Caco-2 (cell line): ENCODE data around the gene SDE2. TPM values are rescaled to one million over a fixed set of nuclear protein-coding genes. Genes with fewer than 3 reads are reported as not detected.
"Not testable (repeated sequence)": the region's sequence is repeated elsewhere in the genome, so short reads cannot be mapped to it uniquely, and the experiment has no call there.

Source experiments
- BruUV-seq: library from RNA; stranded (reverse); fragments of 400-500 nt; replicated peaks from 2 replicates; lab custom pipeline; 2021; lab: Mats Ljungman, UMichigan
- CTCF ChIA-PET: fragments of 300-600 bp; sonication (Branson Sonifier 250); formaldehyde crosslinking; loops from one replicate; lab custom pipeline; 2022; ENCODE audit warnings: antibody characterized with exemption; lab: Charles Lee
- POLR2A ChIA-PET: fragments of 300-600 bp; sonication (Branson Sonifier 250); formaldehyde crosslinking; loops from one replicate; lab custom pipeline; 2022; ENCODE audit warnings: antibody characterized with exemption; lab: Charles Lee
- DNase-seq, 2 experiments: peaks; one replicate each; pipeline versions ENCODE4 v3.0.0 to v3.0.0-alpha.2; 2020 to 2022
- H3K27me3 ChIP-seq: replicated peaks from 2 replicates; pipeline ENCODE4 v1.6.0; 2011; ENCODE audit warnings: low read length; ENCODE audit not compliant: control insufficient read depth, insufficient read depth
- H3K36me3 ChIP-seq: 2 replicates; pipeline ENCODE4 v1.5.1; 2011; ENCODE audit warnings: low read length; ENCODE audit not compliant: control insufficient read depth, insufficient read depth
- H3K4me1 ChIP-seq: fragments of 250-450 bp; sonication (Bioruptor Pico); 2 replicates; pipeline ENCODE4 v1.5.1; 2020; ENCODE audit warnings: mild to moderate bottlenecking
- H3K4me3 ChIP-seq: 2 replicates; pipeline ENCODE4 v1.5.1; 2011; ENCODE audit warnings: low read depth, mild to moderate bottlenecking, control low read depth, low read length
- H3K9me3 ChIP-seq: fragments of 250-450 bp; sonication (Bioruptor Pico); 2 replicates; pipeline ENCODE4 v1.5.1; 2020; ENCODE audit warnings: mild to moderate bottlenecking, moderate library complexity
- H3K27ac Mint-ChIP-seq: one replicate; pipeline ENCODE4 v1.8.0; 2022; ENCODE audit warnings: mixed read lengths; ENCODE audit not compliant: unreplicated experiment
- H3K27me3 Mint-ChIP-seq: one replicate; pipeline ENCODE4 v1.8.0; 2022; ENCODE audit warnings: mixed read lengths; ENCODE audit not compliant: insufficient read depth, unreplicated experiment
- H3K36me3 Mint-ChIP-seq: one replicate; pipeline ENCODE4 v1.8.0; 2022; ENCODE audit warnings: mild to moderate bottlenecking, mixed read lengths; ENCODE audit not compliant: insufficient read depth, unreplicated experiment
- H3K4me1 Mint-ChIP-seq: one replicate; pipeline ENCODE4 v1.8.0; 2022; ENCODE audit warnings: low read depth, mixed read lengths; ENCODE audit not compliant: unreplicated experiment
- H3K4me3 Mint-ChIP-seq: one replicate; pipeline ENCODE4 v1.8.0; 2022; ENCODE audit warnings: mild to moderate bottlenecking, moderate library complexity, mixed read lengths; ENCODE audit not compliant: unreplicated experiment
- H3K9me3 Mint-ChIP-seq: one replicate; pipeline ENCODE4 v1.8.0; 2022; ENCODE audit warnings: mixed read lengths; ENCODE audit not compliant: unreplicated experiment
- intact Hi-C: fragments of 100-400 bp; cut with micrococcal nuclease; formaldehyde crosslinking; loops from one replicate; pipeline ENCODE4 v1.10.0; 2022; ENCODE audit not compliant: unreplicated experiment
- total RNA-seq: library from RNA; stranded (reverse); gene quantifications from 2 replicates; pipeline ENCODE4 v1.2.3, GENCODE V29; 2022
- TF ChIP-seq, protein P1 (sequence below), 2 experiments: fragments of 200-600 bp in 1 of 2; IDR thresholded peaks; 1 replicate in 1 of 2; 2 replicates in 1 of 2; pipeline versions ENCODE4 v1.5.1 to v1.8.0; 2011 to 2022; ENCODE audit warnings: antibody characterized with exemption in 1 of 2, control low read depth in 1 of 2, inconsistent platforms in 1 of 2, low read depth in 1 of 2, low read length in 1 of 2, mild to moderate bottlenecking in 1 of 2, moderate library complexity in 1 of 2; ENCODE audit not compliant: insufficient read depth in 1 of 2, severe bottlenecking in 1 of 2, unreplicated experiment in 1 of 2

Gene SDE2
- total RNA-seq, 1 experiment from 2014 or later = 18.6 TPM

DNA sequence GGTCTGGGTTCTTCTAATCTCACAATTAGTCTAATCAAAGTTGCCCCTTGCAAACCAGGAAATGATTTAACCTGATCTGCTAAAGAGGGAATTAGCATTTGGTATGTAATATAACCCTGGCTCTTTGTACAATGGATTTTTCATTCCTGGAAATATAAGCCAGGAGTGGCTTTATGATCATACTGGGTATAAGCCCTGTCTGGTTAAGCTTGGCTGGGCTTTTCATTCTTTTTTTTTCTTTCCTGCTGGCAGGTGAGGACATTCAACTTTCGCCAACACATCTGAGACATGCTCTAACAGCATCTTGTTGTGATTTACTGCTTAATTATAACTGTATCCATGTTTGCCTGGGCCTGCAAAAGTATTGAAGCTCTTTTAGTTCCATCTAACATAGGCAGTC, 20.4 kb upstream of the SDE2 start:
- POLR2A ChIA-PET = no interaction called here
- Mint-ChIP-seq H3K4me3 (no peak overlapping the region), H3K27me3 (no peaks in the 10 kb centered on the region), H3K9me3 (no peaks in the 10 kb centered on the region), H3K27ac (no peak overlapping the region), H3K36me3 (no peaks in the 10 kb centered on the region), H3K4me1 (peaks cover 6% of the 10 kb centered on the region)
- no peaks in the 10 kb centered on the region for H3K27me3 ChIP-seq
- no peaks in the 10 kb centered on the region for H3K4me1 ChIP-seq
- no peak overlapping the region for H3K4me3 ChIP-seq
- TF ChIP-seq, protein P1, sequence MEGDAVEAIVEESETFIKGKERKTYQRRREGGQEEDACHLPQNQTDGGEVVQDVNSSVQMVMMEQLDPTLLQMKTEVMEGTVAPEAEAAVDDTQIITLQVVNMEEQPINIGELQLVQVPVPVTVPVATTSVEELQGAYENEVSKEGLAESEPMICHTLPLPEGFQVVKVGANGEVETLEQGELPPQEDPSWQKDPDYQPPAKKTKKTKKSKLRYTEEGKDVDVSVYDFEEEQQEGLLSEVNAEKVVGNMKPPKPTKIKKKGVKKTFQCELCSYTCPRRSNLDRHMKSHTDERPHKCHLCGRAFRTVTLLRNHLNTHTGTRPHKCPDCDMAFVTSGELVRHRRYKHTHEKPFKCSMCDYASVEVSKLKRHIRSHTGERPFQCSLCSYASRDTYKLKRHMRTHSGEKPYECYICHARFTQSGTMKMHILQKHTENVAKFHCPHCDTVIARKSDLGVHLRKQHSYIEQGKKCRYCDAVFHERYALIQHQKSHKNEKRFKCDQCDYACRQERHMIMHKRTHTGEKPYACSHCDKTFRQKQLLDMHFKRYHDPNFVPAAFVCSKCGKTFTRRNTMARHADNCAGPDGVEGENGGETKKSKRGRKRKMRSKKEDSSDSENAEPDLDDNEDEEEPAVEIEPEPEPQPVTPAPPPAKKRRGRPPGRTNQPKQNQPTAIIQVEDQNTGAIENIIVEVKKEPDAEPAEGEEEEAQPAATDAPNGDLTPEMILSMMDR (IDR thresholded peaks at IDR 0.05; ENCODE audit: insufficient read depth in 1 of 2, low read depth in 1 of 2, low read length in 1 of 2, severe bottlenecking in 1 of 2, unreplicated experiment in 1 of 2) = no peak
- CTCF ChIA-PET = no interaction called here
- H3K9me3 ChIP-seq = no peaks in the 10 kb centered on the region
- H3K36me3 ChIP-seq = no peaks in the 10 kb centered on the region
- intact Hi-C loops = no loop called here
- no TSS peak for BruUV-seq
- no peak for DNase-seq

DNA sequence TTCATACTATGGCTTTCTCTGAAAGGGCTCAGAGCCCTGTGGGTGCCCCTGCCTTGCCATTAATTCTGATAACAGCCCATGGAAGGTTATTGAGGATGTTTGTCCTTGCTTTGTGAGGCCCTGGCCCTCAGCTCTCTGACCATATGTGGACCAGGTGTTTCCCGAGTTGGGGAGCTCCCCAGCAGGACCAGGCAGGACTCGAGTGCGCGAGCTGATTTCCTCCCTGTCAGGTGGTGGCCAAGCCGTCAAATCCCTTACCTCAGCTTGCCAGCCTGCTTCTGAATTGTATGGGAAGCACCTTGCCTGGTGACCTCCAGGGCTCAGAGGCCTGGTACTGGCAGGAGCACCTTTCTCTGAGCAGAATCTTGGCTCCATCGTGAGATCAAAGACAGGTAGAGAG, 17.9 kb upstream of the SDE2 start:
- Mint-ChIP-seq H3K36me3 (no peaks in the 10 kb centered on the region), H3K9me3 (no peaks in the 10 kb centered on the region), H3K4me3 (no peak overlapping the region), H3K4me1 (peaks cover 5% of the 10 kb centered on the region), H3K27ac (no peak overlapping the region), H3K27me3 (peaks cover 2% of the 10 kb centered on the region)
- DNase-seq = no peak
- H3K9me3 ChIP-seq = no peaks in the 10 kb centered on the region
- no peaks in the 10 kb centered on the region for H3K27me3 ChIP-seq
- TF ChIP-seq, protein P1 (IDR thresholded peaks at IDR 0.05; ENCODE audit: insufficient read depth in 1 of 2, low read depth in 1 of 2, low read length in 1 of 2, severe bottlenecking in 1 of 2, unreplicated experiment in 1 of 2) = no peak
- no peaks in the 10 kb centered on the region for H3K36me3 ChIP-seq
- BruUV-seq = no TSS peak
- CTCF ChIA-PET = no interaction called here
- POLR2A ChIA-PET = no interaction called here
- no peaks in the 10 kb centered on the region for H3K4me1 ChIP-seq
- intact Hi-C loops = no loop called here
- H3K4me3 ChIP-seq = no peak overlapping the region

DNA sequence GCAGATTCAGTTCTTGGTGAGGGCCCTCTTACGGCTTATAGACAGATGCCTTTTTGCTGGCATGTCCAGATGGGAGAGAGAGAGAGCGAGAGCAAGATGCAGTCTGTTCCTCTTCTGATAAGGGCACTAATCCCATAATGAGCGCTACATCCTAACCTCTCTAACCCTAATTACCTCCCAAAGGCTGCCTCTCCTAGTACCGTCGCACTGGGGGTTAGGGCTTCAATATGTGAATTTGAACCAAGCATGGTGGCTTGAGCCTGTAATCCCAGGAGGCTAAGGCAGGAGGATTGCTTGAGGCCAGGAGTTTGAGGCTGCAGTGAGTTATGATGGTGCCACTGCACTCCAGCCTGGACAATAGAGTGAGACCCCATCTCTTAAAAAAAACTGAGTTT, 10.5 kb upstream of the SDE2 start:
- Histone ChIP-seq H3K4me3 (no peak overlapping the region), H3K36me3 (no peaks in the 10 kb centered on the region), H3K9me3 (no peaks in the 10 kb centered on the region), H3K27me3 (no peaks in the 10 kb centered on the region), H3K4me1 (peaks cover 8% of the 10 kb centered on the region; the same call in 1 of the 2 replicates)
- ChIA-PET POLR2A (no interaction called here), CTCF (no interaction called here)
- TF ChIP-seq, protein P1 (IDR thresholded peaks at IDR 0.05; ENCODE audit: insufficient read depth in 1 of 2, low read depth in 1 of 2, low read length in 1 of 2, severe bottlenecking in 1 of 2, unreplicated experiment in 1 of 2) = no peak
- intact Hi-C loops = no loop called here
- H3K36me3 Mint-ChIP-seq = no peaks in the 10 kb centered on the region
- H3K4me1 Mint-ChIP-seq = peaks cover 11% of the 10 kb centered on the region
- no peak overlapping the region for H3K27ac Mint-ChIP-seq
- no peaks in the 10 kb centered on the region for H3K9me3 Mint-ChIP-seq
- H3K27me3 Mint-ChIP-seq = peaks cover 2% of the 10 kb centered on the region
- BruUV-seq = no TSS peak
- DNase-seq = no peak
- no peak overlapping the region for H3K4me3 Mint-ChIP-seq

DNA sequence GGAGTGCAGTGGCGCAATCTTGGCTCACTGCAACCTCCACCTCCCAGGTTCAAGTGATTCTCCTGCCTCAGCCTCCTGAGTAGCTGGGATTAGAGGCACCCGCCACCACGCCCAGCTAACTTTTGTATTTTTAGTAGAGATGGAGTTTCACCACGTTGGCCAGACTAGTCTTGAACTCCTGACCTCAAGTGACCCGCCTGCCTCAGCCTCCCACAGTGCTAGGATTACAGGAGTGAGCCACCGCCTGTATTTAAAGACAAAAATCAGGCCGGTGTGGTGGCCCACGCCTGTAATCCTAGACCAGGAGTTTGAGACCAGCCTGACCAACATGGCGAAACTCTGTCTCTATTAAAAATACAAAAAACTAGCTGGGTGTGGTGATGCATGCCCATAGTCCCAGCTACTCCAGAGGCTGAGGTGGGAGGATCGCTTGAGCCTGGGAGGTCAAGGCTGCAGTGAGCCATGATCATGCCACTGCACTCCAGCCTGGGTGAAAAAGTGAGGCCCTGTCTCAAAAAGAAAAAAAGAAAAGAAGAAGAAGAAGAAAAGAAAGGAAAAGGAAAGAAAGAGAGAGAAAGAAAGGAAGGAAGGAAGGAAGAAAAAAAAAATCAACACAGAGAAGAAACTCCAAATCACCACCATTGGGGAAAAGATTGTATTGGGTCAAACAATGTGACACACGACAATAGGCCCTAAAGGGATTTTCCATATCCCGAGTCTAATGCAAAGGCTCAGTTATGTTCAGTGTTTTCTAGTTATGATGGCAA, 8.2 kb upstream of the SDE2 start:
- H3K36me3 ChIP-seq, H3K4me3 ChIP-seq, H3K4me1 ChIP-seq, H3K4me3 Mint-ChIP-seq, H3K27me3 ChIP-seq, DNase-seq, POLR2A ChIA-PET, H3K36me3 Mint-ChIP-seq, CTCF ChIA-PET, H3K27me3 Mint-ChIP-seq, BruUV-seq, H3K9me3 ChIP-seq, H3K27ac Mint-ChIP-seq, intact Hi-C loops, H3K9me3 Mint-ChIP-seq: not testable (repeated sequence)
- H3K4me1 Mint-ChIP-seq = peaks cover 11% of the 10 kb centered on the region
